ENCODE measurements around the gene PUM2.
"Not testable (repeated sequence)": the region's sequence is repeated elsewhere in the genome, so short reads cannot be mapped to it uniquely, and the experiment has no call there.

The PUM2 gene

GRCh38 chr2:20264629-20265028 lies 86.0 kb downstream of the PUM2 start:
- no peak for TF ChIP-seq ZNF274 (IDR thresholded peaks at IDR 0.05; ENCODE audit: low read depth, low read length)
- H3K4me3 ChIP-seq (ENCODE audit: low read length): no peak overlapping the region

GRCh38 chr2:20257411-20257810 lies 93.2 kb downstream of the PUM2 start:
- no peak overlapping the region for H3K4me3 ChIP-seq (ENCODE audit: low read length)
- no peak for TF ChIP-seq ZNF274 (IDR thresholded peaks at IDR 0.05; ENCODE audit: low read depth, low read length)

GRCh38 chr2:20254731-20255130 lies 95.9 kb downstream of the PUM2 start:
- no peak overlapping the region for H3K4me3 ChIP-seq (ENCODE audit: low read length)
- no peak for TF ChIP-seq ZNF274 (IDR thresholded peaks at IDR 0.05; ENCODE audit: low read depth, low read length)

GRCh38 chr2:20250436-20250835 lies 100.2 kb downstream of the PUM2 start:
- no peak overlapping the region for H3K4me3 ChIP-seq (ENCODE audit: low read length)
- TF ChIP-seq ZNF274 (IDR thresholded peaks at IDR 0.05; ENCODE audit: low read depth, low read length): no peak

GRCh38 chr2:20249170-20249569 lies 101.5 kb downstream of the PUM2 start:
- H3K4me3 ChIP-seq (ENCODE audit: low read length): no peak overlapping the region
- TF ChIP-seq ZNF274 (IDR thresholded peaks at IDR 0.05; ENCODE audit: low read depth, low read length): no peak

GRCh38 chr2:20247084-20247483 lies 103.6 kb downstream of the PUM2 start:
- no peak overlapping the region for H3K4me3 ChIP-seq (ENCODE audit: low read length)
- TF ChIP-seq ZNF274 (IDR thresholded peaks at IDR 0.05; ENCODE audit: low read depth, low read length): no peak

- H3K4me3 ChIP-seq (ENCODE audit: low read length): not testable (repeated sequence)
Measured at GRCh38 chr2:20243637-20244036, 107.0 kb downstream of the PUM2 start.

GRCh38 chr2:20242727-20243377 lies 107.8 kb downstream of the PUM2 start:
- H3K4me3 ChIP-seq (ENCODE audit: low read length): no peak overlapping the region
- no peak for TF ChIP-seq ZNF274 (IDR thresholded peaks at IDR 0.05; ENCODE audit: low read depth, low read length)

- no peak overlapping the region for H3K4me3 ChIP-seq (ENCODE audit: low read length)
- no peak for TF ChIP-seq ZNF274 (IDR thresholded peaks at IDR 0.05; ENCODE audit: low read depth, low read length)
Measured at GRCh38 chr2:20241973-20242726, 108.5 kb downstream of the PUM2 start.

- not testable (repeated sequence) for H3K4me3 ChIP-seq (ENCODE audit: low read length)
Measured at GRCh38 chr2:20240291-20240690, 110.4 kb downstream of the PUM2 start.

- TF ChIP-seq ZNF274 (IDR thresholded peaks at IDR 0.05; ENCODE audit: low read depth, low read length): no peak
- H3K4me3 ChIP-seq (ENCODE audit: low read length): no peak overlapping the region
Measured at GRCh38 chr2:20236496-20236895, 114.1 kb downstream of the PUM2 start.

GRCh38 chr2:20235655-20236305 lies 114.9 kb downstream of the PUM2 start:
- no peak overlapping the region for H3K4me3 ChIP-seq (ENCODE audit: low read length)
- no peak for TF ChIP-seq ZNF274 (IDR thresholded peaks at IDR 0.05; ENCODE audit: low read depth, low read length)

- H3K4me3 ChIP-seq (ENCODE audit: low read length): not testable (repeated sequence)
Measured at GRCh38 chr2:20234597-20234996, 116.0 kb downstream of the PUM2 start.

GRCh38 chr2:20232837-20233207 lies 117.8 kb downstream of the PUM2 start:
- no peak for TF ChIP-seq ZNF274 (IDR thresholded peaks at IDR 0.05; ENCODE audit: low read depth, low read length)
- no peak overlapping the region for H3K4me3 ChIP-seq (ENCODE audit: low read length)

GRCh38 chr2:20231598-20232026 lies 119.0 kb downstream of the PUM2 start:
- no peak overlapping the region for H3K4me3 ChIP-seq (ENCODE audit: low read length)
- no peak for TF ChIP-seq ZNF274 (IDR thresholded peaks at IDR 0.05; ENCODE audit: low read depth, low read length)

Data from GM08714 (cell line).